ENCODE results near the gene LILRA2. TPM values are rescaled to one million over a fixed set of nuclear protein-coding genes. Genes with fewer than 3 reads are reported as not detected.

Gene LILRA2
- total RNA-seq, result not detected

- Mint-ChIP-seq H3K4me1 (no peaks in the 10 kb centered on the region), H3K4me3 (no peak within 1 kb of the TSS), H3K27ac (no peak within 1 kb of the TSS), H3K9me3 (ENCODE audit: low read depth) (no peaks in the 10 kb centered on the region), H3K36me3 (ENCODE audit: low read depth) (peaks cover 1% of the 10 kb centered on the region), H3K27me3 (peaks cover 30% of the 10 kb centered on the region)
- DNase-seq (no peak), ATAC-seq (no peak)
- intact Hi-C loops (cut with DNase I, micrococcal nuclease), result no loop called here
- ChIA-PET CTCF (no interaction called here), POLR2A (no interaction called here)
Observed at GRCh38 chr19:54573330-54573872, at the start of gene LILRA2. Gene LILRA2, plus strand, starts transcription at chr19:54573790. Its CDS starts 89 bp downstream, at chr19:54573879.

GRCh38 chr19:54525636-54526035, 48.0 kb upstream of the LILRA2 start:
- POLR2A ChIA-PET, result no interaction called here
- Mint-ChIP-seq H3K4me3 (no peak overlapping the region), H3K4me1 (peaks cover 52% of the 10 kb centered on the region), H3K27me3 (peaks cover 12% of the 10 kb centered on the region), H3K9me3 (ENCODE audit: low read depth) (peaks cover 3% of the 10 kb centered on the region), H3K27ac (no peak overlapping the region), H3K36me3 (ENCODE audit: low read depth) (peaks cover 2% of the 10 kb centered on the region)
- DNase-seq, result no peak
- CTCF ChIA-PET, result interaction anchor here (0.6 to 1.0 kb wide), 2 partner anchors 128 to 1109 kb away, joined by 3 read pairs; no protein-coding TSS in a partner anchor
- ATAC-seq, result no peak
- intact Hi-C loops (cut with DNase I, micrococcal nuclease), result no loop called here

GRCh38 chr19:54526972-54527371, 46.6 kb upstream of the LILRA2 start:
- no peak overlapping the region for H3K4me3 Mint-ChIP-seq
- POLR2A ChIA-PET, result no interaction called here
- ATAC-seq (no peak), DNase-seq (no peak)
- intact Hi-C loops (cut with DNase I, micrococcal nuclease), result no loop called here
- peaks cover 3% of the 10 kb centered on the region for H3K9me3 Mint-ChIP-seq (ENCODE audit: low read depth)
- H3K27ac Mint-ChIP-seq, result no peak overlapping the region
- CTCF ChIA-PET, result no interaction called here
- H3K27me3 Mint-ChIP-seq, result peaks cover 19% of the 10 kb centered on the region
- H3K4me1 Mint-ChIP-seq, result peaks cover 39% of the 10 kb centered on the region
- peaks cover 2% of the 10 kb centered on the region for H3K36me3 Mint-ChIP-seq (ENCODE audit: low read depth)

GRCh38 chr19:54530866-54531265, 42.7 kb upstream of the LILRA2 start:
- H3K36me3 Mint-ChIP-seq (ENCODE audit: low read depth), result peaks cover 2% of the 10 kb centered on the region
- ATAC-seq, result no peak
- peaks cover 45% of the 10 kb centered on the region for H3K27me3 Mint-ChIP-seq
- H3K27ac Mint-ChIP-seq, result no peak overlapping the region
- POLR2A ChIA-PET, result no interaction called here
- intact Hi-C loops (cut with DNase I, micrococcal nuclease), result no loop called here
- CTCF ChIA-PET, result interaction anchor here (0.7 kb wide), 1 partner anchor 13 kb away, joined by 3 read pairs; no protein-coding TSS in a partner anchor
- H3K4me1 Mint-ChIP-seq, result peaks cover 24% of the 10 kb centered on the region
- DNase-seq, result no peak
- H3K4me3 Mint-ChIP-seq, result no peak overlapping the region
- H3K9me3 Mint-ChIP-seq (ENCODE audit: low read depth), result peaks cover 3% of the 10 kb centered on the region

- intact Hi-C loops (cut with DNase I, micrococcal nuclease), result no loop called here
- CTCF ChIA-PET, result interaction anchor here (0.8 kb wide), 1 partner anchor 142 kb away, joined by 4 read pairs; no protein-coding TSS in a partner anchor
Observed at GRCh38 chr19:54532528-54532927, 41.1 kb upstream of the LILRA2 start.

GRCh38 chr19:54533476-54533875, 40.1 kb upstream of the LILRA2 start:
- Mint-ChIP-seq H3K36me3 (ENCODE audit: low read depth) (no peaks in the 10 kb centered on the region), H3K4me3 (no peak overlapping the region), H3K9me3 (ENCODE audit: low read depth) (no peaks in the 10 kb centered on the region), H3K27ac (no peak overlapping the region), H3K27me3 (peaks cover 54% of the 10 kb centered on the region), H3K4me1 (peaks cover 17% of the 10 kb centered on the region)
- POLR2A ChIA-PET, result no interaction called here
- intact Hi-C loops (cut with DNase I, micrococcal nuclease), result no loop called here
- CTCF ChIA-PET, result no interaction called here
- ATAC-seq, result no peak
- DNase-seq, result no peak

More at GRCh38 chr19:54532528-54532927, 41.1 kb upstream of the LILRA2 start:
- Mint-ChIP-seq H3K36me3 (ENCODE audit: low read depth) (peaks cover 2% of the 10 kb centered on the region), H3K4me1 (peaks cover 24% of the 10 kb centered on the region), H3K27ac (peak overlapping the region; percentile 60), H3K27me3 (peaks cover 56% of the 10 kb centered on the region), H3K9me3 (ENCODE audit: low read depth) (no peaks in the 10 kb centered on the region), H3K4me3 (no peak overlapping the region)
- ATAC-seq, result peak; percentile 84
- POLR2A ChIA-PET, result no interaction called here
- no peak for DNase-seq

- H3K27me3 Mint-ChIP-seq, result peaks cover 52% of the 10 kb centered on the region
- no peak overlapping the region for H3K27ac Mint-ChIP-seq
- no peak overlapping the region for H3K4me3 Mint-ChIP-seq
- DNase-seq, result no peak
- ChIA-PET CTCF (no interaction called here), POLR2A (no interaction called here)
- ATAC-seq, result no peak
- no peaks in the 10 kb centered on the region for H3K36me3 Mint-ChIP-seq (ENCODE audit: low read depth)
- peaks cover 10% of the 10 kb centered on the region for H3K4me1 Mint-ChIP-seq
- intact Hi-C loops (cut with DNase I, micrococcal nuclease), result no loop called here
- H3K9me3 Mint-ChIP-seq (ENCODE audit: low read depth), result no peaks in the 10 kb centered on the region
Observed at GRCh38 chr19:54534156-54534555, 39.4 kb upstream of the LILRA2 start.

- Mint-ChIP-seq H3K9me3 (ENCODE audit: low read depth) (no peaks in the 10 kb centered on the region), H3K27ac (no peak overlapping the region), H3K4me1 (peaks cover 9% of the 10 kb centered on the region), H3K36me3 (ENCODE audit: low read depth) (no peaks in the 10 kb centered on the region), H3K4me3 (no peak overlapping the region), H3K27me3 (peaks cover 49% of the 10 kb centered on the region)
- ChIA-PET POLR2A (no interaction called here), CTCF (no interaction called here)
- ATAC-seq (no peak), DNase-seq (no peak)
- intact Hi-C loops (cut with DNase I, micrococcal nuclease), result no loop called here
Observed at GRCh38 chr19:54535601-54536000, 38.0 kb upstream of the LILRA2 start.

GRCh38 chr19:54536956-54537355, 36.6 kb upstream of the LILRA2 start:
- intact Hi-C loops (cut with DNase I, micrococcal nuclease), result no loop called here
- H3K9me3 Mint-ChIP-seq (ENCODE audit: low read depth), result no peaks in the 10 kb centered on the region

GRCh38 chr19:54541712-54542111, 31.9 kb upstream of the LILRA2 start:
- ChIA-PET CTCF (no interaction called here), POLR2A (no interaction called here)
- no peaks in the 10 kb centered on the region for H3K36me3 Mint-ChIP-seq (ENCODE audit: low read depth)
- no peaks in the 10 kb centered on the region for H3K9me3 Mint-ChIP-seq (ENCODE audit: low read depth)
- H3K27me3 Mint-ChIP-seq, result peaks cover 23% of the 10 kb centered on the region
- H3K4me1 Mint-ChIP-seq, result peaks cover 2% of the 10 kb centered on the region
- H3K27ac Mint-ChIP-seq, result no peak overlapping the region
- ATAC-seq (peak; percentile 36), DNase-seq (no peak)
- intact Hi-C loops (cut with DNase I, micrococcal nuclease), result no loop called here
- no peak overlapping the region for H3K4me3 Mint-ChIP-seq

More at GRCh38 chr19:54536956-54537355, 36.6 kb upstream of the LILRA2 start:
- CTCF ChIA-PET, result interaction anchor here (0.6 kb wide), 1 partner anchor 878 kb away, joined by 3 read pairs; no protein-coding TSS in a partner anchor
- ATAC-seq (no peak), DNase-seq (no peak)
- H3K4me1 Mint-ChIP-seq, result peaks cover 11% of the 10 kb centered on the region
- no peak overlapping the region for H3K27ac Mint-ChIP-seq
- H3K36me3 Mint-ChIP-seq (ENCODE audit: low read depth), result no peaks in the 10 kb centered on the region
- no peak overlapping the region for H3K4me3 Mint-ChIP-seq
- POLR2A ChIA-PET, result no interaction called here
- peaks cover 46% of the 10 kb centered on the region for H3K27me3 Mint-ChIP-seq

GRCh38 chr19:54548806-54549205, 24.8 kb upstream of the LILRA2 start:
- Mint-ChIP-seq H3K4me1 (peaks cover 5% of the 10 kb centered on the region), H3K36me3 (ENCODE audit: low read depth) (no peaks in the 10 kb centered on the region), H3K27me3 (peaks cover 19% of the 10 kb centered on the region), H3K27ac (no peak overlapping the region), H3K4me3 (no peak overlapping the region), H3K9me3 (ENCODE audit: low read depth) (no peaks in the 10 kb centered on the region)
- POLR2A ChIA-PET, result no interaction called here
- ATAC-seq (no peak), DNase-seq (no peak)
- CTCF ChIA-PET, result no interaction called here
- intact Hi-C loops (cut with DNase I, micrococcal nuclease), result no loop called here

GRCh38 chr19:54549224-54549623, 24.4 kb upstream of the LILRA2 start:
- H3K27ac Mint-ChIP-seq, result no peak overlapping the region
- H3K4me1 Mint-ChIP-seq, result peaks cover 5% of the 10 kb centered on the region
- H3K4me3 Mint-ChIP-seq, result no peak overlapping the region
- no peak for ATAC-seq
- intact Hi-C loops (cut with DNase I, micrococcal nuclease), result no loop called here
- ChIA-PET POLR2A (no interaction called here), CTCF (no interaction called here)
- H3K9me3 Mint-ChIP-seq (ENCODE audit: low read depth), result no peaks in the 10 kb centered on the region
- peaks cover 20% of the 10 kb centered on the region for H3K27me3 Mint-ChIP-seq
- no peaks in the 10 kb centered on the region for H3K36me3 Mint-ChIP-seq (ENCODE audit: low read depth)
- no peak for DNase-seq

Data from activated CD4-positive, alpha-beta T cell treated with anti-CD3 and anti-CD28 coated beads for 36 hours (primary cell).